ENCODE data around the gene EMX1.

The EMX1 gene

DNA sequence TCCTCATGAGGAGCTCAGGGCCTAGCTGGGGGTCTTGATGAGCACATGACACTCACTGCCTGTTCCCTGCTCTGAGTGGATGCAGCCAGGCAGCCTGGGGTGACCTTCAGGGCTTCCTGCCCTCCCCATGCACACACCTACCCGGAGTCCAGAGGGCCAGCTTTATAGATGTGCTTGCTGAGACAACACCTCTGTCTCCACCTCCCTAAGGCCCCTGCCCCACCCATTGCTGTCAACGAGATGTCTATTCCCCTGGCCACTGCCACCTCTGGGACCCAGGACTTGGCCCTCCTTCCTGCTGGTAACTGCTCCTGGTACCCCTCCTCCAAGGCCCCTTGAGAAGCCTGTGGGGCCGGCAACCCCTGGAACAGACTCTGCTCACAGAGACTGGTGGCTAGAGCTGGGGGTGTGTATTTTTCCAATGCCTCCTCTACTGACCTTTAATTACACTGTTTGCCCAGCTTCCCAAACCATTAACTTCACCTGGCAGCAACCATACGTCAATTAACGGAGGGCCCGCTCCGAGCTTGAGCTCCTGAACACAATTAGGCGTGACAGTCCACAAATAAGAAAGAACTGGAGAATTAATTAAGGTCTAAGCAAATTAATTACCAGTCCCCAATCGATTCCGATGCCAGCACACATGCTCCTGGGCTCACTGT lies 66.3 kb downstream of the EMX1 start:
- DNase-seq: peak; percentile 55

DNA sequence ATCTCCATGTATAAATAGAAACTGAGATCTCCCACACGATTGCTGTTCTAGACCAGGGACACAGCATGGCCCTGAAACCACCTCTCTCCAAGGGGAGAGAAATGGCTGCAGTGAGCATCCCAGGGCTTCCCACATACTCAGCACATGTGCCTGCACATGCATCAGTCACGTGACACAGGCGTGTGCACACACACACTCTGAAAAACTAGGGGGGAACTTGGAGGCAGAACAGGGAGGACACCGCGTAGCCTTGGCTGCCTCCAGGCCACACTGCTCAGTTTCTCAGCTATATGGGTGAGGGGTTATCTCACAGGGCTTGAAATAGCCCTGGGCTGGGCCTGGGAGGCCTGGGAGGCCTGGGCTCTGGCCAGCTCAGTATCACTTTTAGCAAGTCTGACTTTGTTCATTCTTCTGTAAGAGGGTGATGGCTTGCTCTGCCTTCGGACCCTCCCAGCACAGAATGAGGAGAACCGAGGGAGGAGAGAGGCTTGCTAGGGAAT lies 66.9 kb downstream of the EMX1 start:
- DNase-seq: peak; percentile 55
